ENCODE data around the gene ZNF521. TPM values are rescaled to one million over a fixed set of nuclear protein-coding genes. Genes with fewer than 3 reads are reported as not detected.

The ZNF521 gene
- total and polyA plus RNA-seq, 8 donors: 0.80 to 290 (median 11.1) TPM

GRCh38 chr18:25112821-25113434 is 239.0 kb downstream of the ZNF521 start:
- WGBS, 5 donors: 89 to 95% (median 92%) methylated on average over 7 of the region's 7 CpGs
- no peak for DNase-seq
- H3K36me3 ChIP-seq: no peaks in the 10 kb centered on the region
- peaks cover 0 to 4% (median 0%) of the 10 kb centered on the region in 4 donors for H3K9me3 ChIP-seq
- H3K4me3 ChIP-seq: no peak overlapping the region
- H3K4me1 ChIP-seq: peaks cover 0 to 6% (median 0%) of the 10 kb centered on the region in 4 donors
- intact Hi-C loops (cut with DNase I; ENCODE audit: low total_unique reads): no loop called here
- no peaks in the 10 kb centered on the region for H3K27me3 ChIP-seq
- H3K27ac ChIP-seq: no peak overlapping the region
- TF ChIP-seq CTCF (IDR thresholded peaks at IDR 0.05): no peak
- TF ChIP-seq POLR2A (IDR thresholded peaks at IDR 0.05): no peak
- TF ChIP-seq POLR2AphosphoS5 (IDR thresholded peaks at IDR 0.05): no peak
- no peak for TF ChIP-seq EP300 (IDR thresholded peaks at IDR 0.05)

GRCh38 chr18:25111377-25112288 is 240.3 kb downstream of the ZNF521 start:
- 74 to 85% (median 76%) methylated on average over 10 to 13 of the region's 13 CpGs for WGBS, 5 donors
- Histone ChIP-seq H3K9me3 (no peaks in the 10 kb centered on the region), H3K27me3 (no peaks in the 10 kb centered on the region), H3K27ac (no peak overlapping the region), H3K4me3 (no peak overlapping the region), H3K4me1 (peaks cover 0 to 6% (median 0%) of the 10 kb centered on the region in 4 donors), H3K36me3 (no peaks in the 10 kb centered on the region)
- intact Hi-C loops (cut with DNase I; ENCODE audit: low total_unique reads): no loop called here
- no peak for DNase-seq
- no peak for TF ChIP-seq POLR2AphosphoS5 (IDR thresholded peaks at IDR 0.05)
- no peak for TF ChIP-seq POLR2A (IDR thresholded peaks at IDR 0.05)
- TF ChIP-seq CTCF (IDR thresholded peaks at IDR 0.05): no peak
- no peak for TF ChIP-seq EP300 (IDR thresholded peaks at IDR 0.05)

GRCh38 chr18:25109484-25109883 is 242.5 kb downstream of the ZNF521 start:
- no peak for DNase-seq
- H3K36me3 ChIP-seq: no peaks in the 10 kb centered on the region
- WGBS, 5 donors: 70 to 93% (median 90%) methylated on average over 3 of the region's 3 CpGs
- intact Hi-C loops (cut with DNase I; ENCODE audit: low total_unique reads): no loop called here
- TF ChIP-seq EP300 (IDR thresholded peaks at IDR 0.05) (no peak), POLR2A (IDR thresholded peaks at IDR 0.05) (no peak), POLR2AphosphoS5 (IDR thresholded peaks at IDR 0.05) (no peak)
- no peak overlapping the region for H3K27ac ChIP-seq
- no peaks in the 10 kb centered on the region for H3K9me3 ChIP-seq
- H3K4me1 ChIP-seq: peaks cover 0 to 6% (median 0%) of the 10 kb centered on the region in 4 donors
- no peaks in the 10 kb centered on the region for H3K27me3 ChIP-seq
- H3K4me3 ChIP-seq: no peak overlapping the region

GRCh38 chr18:25103468-25104155 is 248.4 kb downstream of the ZNF521 start:
- Histone ChIP-seq H3K4me1 (peaks cover 0 to 14% (median 7%) of the 10 kb centered on the region in 4 donors), H3K27me3 (no peaks in the 10 kb centered on the region), H3K4me3 (no peak overlapping the region), H3K36me3 (no peaks in the 10 kb centered on the region), H3K9me3 (no peaks in the 10 kb centered on the region), H3K27ac (no peak overlapping the region)
- DNase-seq: no peak
- TF ChIP-seq CTCF (IDR thresholded peaks at IDR 0.05) (no peak), EP300 (IDR thresholded peaks at IDR 0.05) (no peak), POLR2A (IDR thresholded peaks at IDR 0.05) (no peak), POLR2AphosphoS5 (IDR thresholded peaks at IDR 0.05) (no peak)
- 84 to 88% (median 85%) methylated on average over 4 of the region's 4 CpGs for WGBS, 5 donors
- intact Hi-C loops (cut with DNase I; ENCODE audit: low total_unique reads): no loop called here
